HG02678 (cell line): ENCODE results near the gene OR10A3.
"Not testable (repeated sequence)": the region's sequence is repeated elsewhere in the genome, so short reads cannot be mapped to it uniquely, and the experiment has no call there.

Experiments
- ATAC-seq: cut with Tn5 transposase; IDR thresholded peaks from one replicate; pipeline ENCODE4 v1.9.1; 2021; ENCODE audit warnings: mild to moderate bottlenecking, moderate library complexity; ENCODE audit not compliant: unreplicated experiment

Gene OR10A3, protein sequence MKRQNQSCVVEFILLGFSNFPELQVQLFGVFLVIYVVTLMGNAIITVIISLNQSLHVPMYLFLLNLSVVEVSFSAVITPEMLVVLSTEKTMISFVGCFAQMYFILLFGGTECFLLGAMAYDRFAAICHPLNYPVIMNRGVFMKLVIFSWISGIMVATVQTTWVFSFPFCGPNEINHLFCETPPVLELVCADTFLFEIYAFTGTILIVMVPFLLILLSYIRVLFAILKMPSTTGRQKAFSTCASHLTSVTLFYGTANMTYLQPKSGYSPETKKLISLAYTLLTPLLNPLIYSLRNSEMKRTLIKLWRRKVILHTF

DNA sequence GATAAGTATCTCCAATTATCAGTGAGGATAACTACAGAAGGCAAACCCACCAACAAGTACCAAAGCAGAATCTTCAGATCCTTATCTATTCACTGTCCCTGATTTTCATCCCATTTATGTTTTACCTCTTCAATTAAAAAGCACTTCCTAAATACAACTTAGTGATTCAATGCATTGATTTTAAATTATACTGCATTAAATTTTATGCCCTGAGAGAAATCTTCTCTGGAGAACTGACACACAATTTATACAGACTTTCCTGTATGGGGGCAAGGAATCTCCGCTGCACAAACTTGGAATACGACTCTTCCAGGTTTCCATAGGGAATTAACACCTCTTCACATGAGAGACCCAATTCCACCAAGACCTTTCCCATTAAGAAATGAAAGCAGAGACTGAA, at the start of gene OR10A3:
Gene OR10A3, minus strand, starts transcription at position 101 of the 400 bp plus-strand sequence. CDS start 2,188 bp downstream, outside the sequence.
- ATAC-seq: no peak

DNA sequence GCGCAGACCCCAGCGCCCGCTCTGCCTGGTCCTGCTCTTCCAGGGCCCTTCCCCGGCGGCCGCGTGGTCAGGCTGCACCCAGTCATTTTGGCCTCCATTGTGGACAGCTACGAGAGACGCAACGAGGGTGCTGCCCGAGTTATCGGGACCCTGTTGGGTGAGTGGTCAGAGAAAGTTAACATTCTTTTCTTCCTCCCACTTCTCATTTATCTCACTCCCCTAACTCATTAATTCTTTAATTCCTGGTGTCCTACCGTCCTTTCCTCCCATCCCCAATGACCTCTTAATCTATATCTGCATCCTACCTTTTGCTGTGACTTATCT, 46.0 kb upstream of the OR10A3 start:
- ATAC-seq: not testable (repeated sequence)

DNA sequence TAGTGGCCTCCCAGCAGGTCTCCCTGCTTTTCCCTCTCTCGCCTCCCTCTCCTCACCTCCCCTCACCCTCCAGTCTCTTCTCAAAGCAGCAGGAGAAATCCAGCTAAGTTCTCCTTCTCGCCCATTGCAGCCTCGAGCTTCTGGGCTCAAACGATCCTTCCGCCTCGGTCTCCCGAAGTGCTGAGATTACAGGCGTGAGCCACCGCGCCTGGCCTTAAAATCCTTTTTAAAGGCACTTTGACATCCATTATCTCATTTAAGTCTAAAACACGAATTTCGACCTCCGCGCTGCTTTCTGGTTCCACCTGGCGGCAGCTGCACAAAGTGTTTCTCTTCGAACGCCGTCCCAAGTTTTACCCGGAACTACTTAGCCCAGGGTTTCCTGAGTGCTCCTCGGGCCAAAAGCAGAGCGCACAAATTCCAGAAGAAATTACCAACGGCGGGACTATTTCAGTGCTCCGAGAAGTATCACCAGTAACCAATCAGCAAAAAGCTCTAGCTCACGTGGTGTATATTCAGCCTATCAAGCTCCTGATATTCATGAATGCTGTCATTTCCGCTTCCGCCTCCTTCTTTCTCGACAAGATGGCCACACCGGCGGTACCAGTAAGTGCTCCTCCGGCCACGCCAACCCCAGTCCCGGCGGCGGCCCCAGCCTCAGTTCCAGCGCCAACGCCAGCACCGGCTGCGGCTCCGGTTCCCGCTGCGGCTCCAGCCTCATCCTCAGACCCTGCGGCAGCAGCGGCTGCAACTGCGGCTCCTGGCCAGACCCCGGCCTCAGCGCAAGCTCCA, 45.5 kb upstream of the OR10A3 start, which contains the start of gene EIF3F:
Gene EIF3F, plus strand, starts transcription at position 570 of the 792 bp plus-strand sequence. Its CDS starts 16 bp downstream, at position 586.
- ATAC-seq: peak; percentile 93

DNA sequence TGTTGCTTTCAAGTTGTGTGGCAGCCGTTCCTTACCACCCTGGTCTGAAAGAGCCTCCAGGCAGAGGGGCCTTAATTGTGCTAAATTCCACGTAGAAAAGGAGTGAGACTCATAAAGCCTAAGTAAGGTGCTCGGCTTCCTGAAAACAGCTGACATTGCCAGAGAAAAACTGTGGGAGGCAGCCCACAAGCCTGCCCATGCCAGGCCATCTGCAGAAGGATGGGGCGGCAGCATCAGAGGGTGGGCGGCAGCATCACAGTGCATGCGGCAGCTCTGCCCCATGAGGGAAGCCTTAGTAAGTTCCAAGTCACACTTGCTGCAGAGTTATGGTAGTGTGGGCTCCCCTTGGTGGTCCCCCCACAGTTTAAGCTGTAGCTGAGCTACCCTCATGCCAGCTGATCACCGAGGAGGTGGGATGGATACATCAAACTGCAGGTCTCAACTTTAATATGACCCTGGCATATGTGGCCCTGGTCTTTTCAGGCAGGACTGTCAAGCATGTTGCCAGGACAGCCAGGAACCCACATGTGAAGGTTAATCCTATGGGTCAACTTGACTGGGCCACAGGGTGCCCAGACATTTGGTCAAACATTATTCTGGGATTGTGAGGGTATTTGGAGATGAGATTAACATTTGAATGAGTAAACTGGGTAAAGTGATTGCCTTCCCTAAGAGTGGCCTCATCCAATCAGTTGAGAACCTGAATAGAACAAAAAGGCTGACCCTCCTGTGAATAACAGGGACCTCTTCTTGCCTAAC, 42.5 kb upstream of the OR10A3 start:
- no peak for ATAC-seq

DNA sequence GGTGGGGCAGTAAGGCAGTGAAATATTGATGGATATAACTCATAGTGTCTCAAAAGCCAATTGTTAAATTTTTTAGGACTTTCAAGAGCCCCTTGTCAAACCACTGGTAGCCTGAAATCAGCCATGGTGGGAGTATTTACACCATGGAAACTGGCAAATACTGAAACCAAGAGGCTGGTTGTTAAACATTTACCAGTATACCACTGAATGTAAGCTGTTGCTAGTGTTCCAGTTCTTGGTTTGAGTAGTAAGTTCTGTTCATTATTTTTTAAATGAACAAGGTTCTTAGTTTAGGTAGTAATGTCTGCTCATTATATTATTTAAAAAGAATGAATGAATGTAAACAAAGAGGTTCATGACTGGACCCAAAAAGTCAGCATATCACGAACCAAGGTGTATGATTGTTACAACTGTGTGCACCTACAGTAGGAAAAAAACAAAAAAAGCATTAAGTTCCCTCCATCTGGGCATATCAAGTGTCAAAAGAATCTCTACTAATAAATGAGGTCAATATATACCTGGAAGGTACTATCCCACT, 41.1 kb upstream of the OR10A3 start:
- ATAC-seq: peak; percentile 48

DNA sequence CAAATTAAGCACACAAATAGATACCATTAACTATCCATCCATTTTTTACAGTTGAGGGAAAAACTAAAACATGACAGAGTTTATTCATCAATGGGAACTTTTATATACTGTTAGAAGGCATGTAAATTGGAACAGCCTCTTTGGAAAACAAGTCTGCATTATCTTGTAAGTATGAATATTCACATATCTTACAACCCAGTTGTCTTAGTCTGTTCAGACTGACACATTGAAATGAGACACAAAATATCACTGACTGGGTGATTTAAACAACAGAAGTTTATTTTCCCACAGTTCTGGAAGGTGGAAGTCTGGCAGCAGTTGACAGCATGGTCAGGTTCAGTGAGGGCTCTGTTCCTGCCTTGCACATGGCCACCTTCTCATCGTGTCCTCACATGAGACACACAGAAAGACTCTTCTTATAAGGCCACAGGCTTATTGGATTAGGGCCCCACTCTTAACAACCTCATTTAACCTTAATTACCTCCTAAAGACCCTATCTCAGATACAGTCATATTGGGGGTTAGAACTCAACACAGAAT, 40.2 kb upstream of the OR10A3 start:
- ATAC-seq: no peak

DNA sequence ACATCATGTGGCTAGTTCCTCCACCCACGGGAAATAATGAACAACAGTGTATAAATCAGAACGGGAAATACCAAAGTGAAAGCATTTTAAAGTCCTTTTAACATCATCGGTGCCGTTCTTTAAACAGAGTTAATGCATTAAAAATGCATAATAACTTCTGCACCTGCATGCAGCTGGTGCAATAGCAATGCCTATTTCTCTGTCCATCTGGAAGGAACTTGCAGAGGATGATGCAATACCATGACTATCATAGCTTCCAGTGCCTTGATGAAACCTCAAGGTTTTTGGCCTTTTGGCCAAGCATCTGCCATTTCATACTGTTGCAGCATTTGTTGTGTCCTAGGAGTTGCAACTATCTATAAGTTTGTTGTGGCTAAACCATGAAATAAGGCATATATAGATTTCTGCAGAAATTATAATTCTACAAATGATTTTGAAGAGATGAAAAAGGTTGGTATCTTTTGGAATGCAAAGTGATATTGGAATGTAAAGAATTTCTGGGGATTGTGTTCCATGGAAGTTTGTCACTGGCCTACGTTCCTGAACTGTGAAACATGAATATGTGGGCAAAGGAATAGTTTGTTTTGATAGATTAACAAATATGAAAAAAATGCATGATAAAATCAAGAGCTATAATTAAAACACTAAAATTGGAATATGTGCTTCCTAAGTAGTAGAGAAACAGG, 35.9 kb upstream of the OR10A3 start:
- ATAC-seq: no peak

DNA sequence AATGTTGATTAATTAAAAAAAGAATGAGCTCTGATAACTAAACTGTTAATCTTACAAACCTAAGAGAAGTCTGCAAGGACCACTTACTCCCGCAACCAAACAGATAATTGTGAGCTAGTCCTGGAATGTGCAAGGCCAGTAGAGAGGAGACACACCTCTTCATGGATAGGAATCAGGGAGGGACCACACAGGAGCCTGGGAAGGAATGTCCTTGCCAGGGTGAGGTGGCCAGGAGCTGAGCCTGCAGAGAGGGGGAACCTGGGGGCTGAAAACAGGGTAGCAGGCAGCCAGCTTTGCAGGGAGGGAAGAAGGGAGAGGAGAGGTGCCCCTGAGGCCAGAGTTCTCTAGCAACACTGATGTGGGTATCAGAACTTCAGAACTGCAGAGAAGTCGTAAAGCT, 33.2 kb upstream of the OR10A3 start:
- ATAC-seq: no peak

DNA sequence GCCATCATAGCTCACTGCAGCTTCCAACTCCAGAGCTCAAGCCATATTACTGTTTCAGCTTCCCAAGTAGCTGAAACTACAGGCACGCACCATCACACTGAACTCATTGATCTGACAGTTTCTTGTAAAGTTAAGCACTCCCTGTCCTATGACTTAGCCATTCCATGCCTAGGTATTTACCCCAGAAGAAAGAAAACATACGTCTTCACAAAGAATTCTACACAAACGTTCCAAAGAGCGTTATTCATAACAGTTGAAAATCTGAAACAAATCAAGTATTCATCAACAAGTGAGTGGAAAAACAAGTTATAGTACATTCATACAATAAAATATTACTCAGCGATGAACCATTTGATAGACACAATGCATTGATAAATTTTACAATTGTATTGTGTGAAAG, 31.5 kb upstream of the OR10A3 start:
- no peak for ATAC-seq

DNA sequence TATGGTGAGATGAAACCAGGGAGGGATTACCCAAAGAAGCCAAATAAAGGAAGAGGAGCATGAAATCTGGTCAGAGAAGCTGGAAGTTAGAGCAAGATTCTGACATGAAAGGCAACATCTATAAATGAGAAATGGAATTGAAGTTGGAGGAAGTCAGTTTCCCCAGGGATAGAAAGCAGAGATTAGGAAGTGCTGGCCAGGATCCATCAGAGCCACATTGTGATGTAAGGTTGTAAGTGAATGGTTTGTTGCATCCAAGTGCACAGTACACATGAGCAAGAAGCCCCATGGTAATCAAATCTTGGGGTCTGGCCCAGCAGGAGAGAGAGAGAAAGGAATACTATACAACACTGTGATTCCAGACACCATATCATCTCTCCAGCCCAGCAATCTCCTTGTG, 30.3 kb upstream of the OR10A3 start:
- no peak for ATAC-seq

DNA sequence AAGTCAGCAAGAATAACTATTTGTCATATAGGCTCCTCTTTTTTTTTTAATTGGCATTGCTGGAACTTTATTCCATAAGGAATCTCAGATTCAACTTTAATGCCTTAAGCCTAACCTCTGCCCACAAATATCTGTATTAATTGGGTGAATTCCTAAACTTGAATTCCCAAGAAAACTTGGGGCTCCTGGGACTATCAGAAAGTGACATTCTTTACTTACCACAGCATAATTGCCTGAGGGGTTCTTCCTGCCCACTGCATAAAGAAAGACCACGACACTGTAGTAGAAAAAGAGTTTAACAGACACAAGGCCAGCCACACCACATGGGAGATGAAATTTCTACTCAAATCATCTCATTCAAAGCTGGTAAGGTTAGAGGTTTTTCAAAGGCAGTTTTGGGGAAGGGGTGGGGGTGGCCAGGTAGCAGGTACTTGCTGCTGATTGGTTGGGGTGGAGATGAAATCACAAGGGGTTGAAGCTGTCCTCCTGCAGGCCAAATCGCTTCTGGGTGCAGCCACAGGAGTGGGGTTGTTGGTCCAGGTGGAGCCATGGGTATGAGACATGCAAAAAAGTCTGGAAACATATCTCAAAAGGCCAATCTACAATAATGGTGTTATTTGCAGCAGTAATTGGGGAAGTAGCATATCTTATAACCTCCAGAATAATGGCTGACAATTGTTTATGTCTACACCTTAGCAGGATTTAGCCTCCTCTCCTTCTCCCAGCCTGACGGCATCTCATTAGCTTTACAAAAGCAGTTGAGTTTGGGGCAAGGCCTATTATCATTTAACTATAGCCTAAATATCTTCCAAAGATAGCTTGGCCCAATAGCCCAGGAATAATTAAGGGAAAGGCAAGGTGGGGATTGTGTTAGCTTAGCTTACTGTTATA, 28.5 kb upstream of the OR10A3 start:
- ATAC-seq: no peak

DNA sequence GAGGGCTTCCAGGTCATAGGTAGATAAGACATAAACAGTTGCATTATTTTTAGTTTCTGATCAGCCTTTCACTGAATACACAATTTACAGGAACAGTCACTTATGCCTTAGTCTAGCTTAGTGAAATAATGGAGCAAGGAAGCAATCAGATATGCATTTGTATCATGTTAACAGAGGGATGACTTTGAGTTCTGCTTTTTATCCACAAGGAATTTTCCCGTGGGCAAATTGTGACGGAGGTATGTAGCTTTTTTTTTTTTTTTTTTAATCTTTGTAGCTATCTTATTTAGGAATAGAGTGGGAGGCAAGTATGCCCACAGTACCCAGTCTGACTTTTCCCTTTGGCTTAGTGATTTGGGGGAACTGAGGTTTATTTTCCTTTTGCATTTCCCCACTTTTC, 27.2 kb upstream of the OR10A3 start:
- ATAC-seq: no peak

DNA sequence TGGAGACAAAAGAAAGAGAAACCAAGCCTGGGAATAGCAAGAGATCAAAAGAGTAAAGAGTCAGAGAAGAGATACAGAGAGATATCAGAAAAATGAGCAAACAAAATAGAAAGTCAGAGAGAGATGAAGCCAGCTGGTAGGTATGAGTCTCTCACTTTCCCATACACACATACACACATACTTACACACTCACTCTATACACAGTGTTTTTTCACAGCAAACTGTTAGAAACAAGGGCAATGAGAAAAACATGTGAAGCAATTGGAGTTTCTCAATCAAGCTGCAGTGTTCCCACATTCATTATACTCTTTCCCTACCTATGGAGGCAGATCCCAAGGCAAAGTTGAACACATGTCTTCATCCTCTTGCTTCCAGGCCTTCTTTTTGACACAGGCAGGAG, 26.3 kb upstream of the OR10A3 start:
- no peak for ATAC-seq

DNA sequence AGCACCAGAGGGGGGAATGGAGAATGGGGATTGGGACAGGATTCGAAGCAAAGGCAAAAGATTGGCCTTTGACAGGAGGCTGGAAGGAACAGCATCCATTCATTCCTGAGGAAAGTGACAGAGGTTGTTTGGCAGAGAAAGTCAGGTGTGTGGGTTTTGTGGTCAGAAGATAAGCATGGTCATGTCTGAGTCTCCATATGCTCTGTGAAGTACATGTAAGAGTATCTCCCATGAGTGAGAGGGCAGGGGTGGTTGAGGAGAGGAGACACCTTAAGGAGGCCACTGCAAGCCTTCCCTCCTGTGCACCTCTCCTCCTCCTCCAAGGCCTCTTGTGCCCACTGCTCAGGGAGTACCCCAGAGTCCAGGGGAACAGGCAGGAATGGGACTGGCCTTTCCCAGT, 25.6 kb upstream of the OR10A3 start:
- ATAC-seq: no peak

DNA sequence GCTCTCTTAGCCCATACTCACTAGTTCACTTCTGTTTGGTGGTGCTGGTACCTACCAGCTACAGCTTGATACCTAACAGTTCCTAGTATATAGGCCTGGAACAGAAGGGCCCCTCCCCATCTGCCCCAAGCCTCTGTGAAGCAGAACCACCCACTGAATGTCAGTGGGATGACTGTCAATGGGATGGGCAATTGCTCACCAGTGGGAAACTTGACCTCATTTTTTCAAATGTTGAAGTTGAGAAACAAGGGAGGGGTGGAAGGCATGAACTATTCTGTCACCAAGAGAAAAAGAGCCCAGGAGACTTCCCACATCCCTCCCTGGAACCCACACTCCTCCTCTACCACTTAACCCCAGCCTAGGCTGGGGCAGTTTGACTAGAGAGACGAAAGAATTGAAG, 23.9 kb upstream of the OR10A3 start, which contains the start of gene NLRP10:
Gene NLRP10, minus strand, starts transcription at position 62 of the 400 bp plus-strand sequence. CDS start 1,952 bp downstream, outside the sequence.
- ATAC-seq: no peak

DNA sequence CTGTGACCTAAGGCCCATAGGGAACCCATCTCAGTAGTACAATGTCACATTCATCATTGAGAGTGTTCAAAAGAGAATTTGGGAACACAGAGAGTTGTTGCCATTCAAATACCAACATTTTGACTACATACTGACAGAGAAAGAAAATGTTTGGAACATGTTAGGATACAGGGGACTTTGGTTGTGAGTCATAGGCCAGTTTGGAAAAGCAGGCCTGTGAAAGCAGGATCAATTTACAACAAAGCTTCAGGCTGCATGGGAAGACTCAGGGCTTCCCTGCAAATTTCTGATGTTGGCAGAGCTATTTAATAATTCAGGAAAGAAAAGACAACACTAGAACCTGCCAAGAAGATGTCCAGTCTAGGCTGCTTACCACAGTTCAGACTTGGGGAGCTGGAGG, 23.4 kb upstream of the OR10A3 start:
- ATAC-seq: no peak

DNA sequence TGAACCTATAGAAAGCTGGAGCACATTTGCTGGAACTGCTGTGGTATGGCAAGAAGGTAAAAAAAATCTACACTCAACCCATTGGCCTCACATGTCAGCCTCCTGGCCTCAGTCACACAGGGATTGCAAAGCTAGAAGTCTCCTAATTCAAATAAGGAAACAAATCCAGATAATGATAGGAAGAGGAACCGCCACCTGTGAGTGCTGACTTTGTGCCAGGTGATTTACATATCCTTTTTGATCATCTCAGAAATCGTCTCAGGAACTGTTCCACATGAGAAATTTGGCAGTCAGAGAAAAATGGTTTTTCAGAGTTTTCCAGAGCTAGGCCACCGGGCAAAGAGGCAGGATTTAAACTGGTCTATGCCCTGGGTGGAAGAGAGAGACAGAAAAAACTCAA, 22.8 kb upstream of the OR10A3 start:
- no peak for ATAC-seq

DNA sequence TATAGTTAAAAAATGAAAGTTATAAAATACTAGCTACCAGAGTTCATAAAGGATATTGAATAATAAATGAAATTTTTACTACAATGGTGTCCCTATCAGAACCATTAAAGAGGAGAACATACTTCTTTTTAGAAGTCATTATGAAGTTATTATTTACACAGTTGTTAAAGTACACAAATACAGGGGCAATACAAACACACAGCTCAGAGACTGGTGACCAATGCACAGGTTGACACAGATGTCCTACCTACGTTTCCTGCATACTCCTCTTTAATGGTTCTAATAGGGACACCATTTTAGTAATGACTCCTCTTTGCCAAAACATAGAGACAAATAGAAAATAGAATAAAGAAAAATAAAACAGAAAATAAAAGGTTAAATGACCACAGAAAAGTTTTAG, 13.7 kb upstream of the OR10A3 start:
- no peak for ATAC-seq

DNA sequence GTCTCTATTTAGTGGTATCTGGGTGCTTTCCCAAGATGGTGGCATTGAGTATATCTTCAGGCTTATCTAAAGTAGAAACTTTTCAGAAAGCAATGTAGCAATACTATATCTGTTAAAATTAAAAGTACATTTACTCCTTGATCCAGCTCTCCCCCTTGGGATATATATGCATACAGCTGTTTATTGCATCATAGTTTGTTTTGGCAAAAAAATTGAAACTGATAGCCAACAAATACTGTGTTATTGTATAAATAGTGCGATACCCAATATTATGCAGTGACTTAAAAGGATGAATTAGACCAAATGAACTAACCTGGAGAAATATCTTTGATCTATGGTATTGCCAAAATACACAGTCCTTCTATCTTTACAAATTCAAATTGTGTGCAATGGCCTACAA, 8.4 kb upstream of the OR10A3 start:
- no peak for ATAC-seq
